GM19438 (cell line): ENCODE results near the gene CSTF2.
A peak's percentile ranks its signal among the peaks of the same experiment; 100 is the strongest.
"Not testable (repeated sequence)": the region's sequence is repeated elsewhere in the genome, so short reads cannot be mapped to it uniquely, and the experiment has no call there.

Experiments
- ATAC-seq: cut with Tn5 transposase; IDR thresholded peaks from one replicate; pipeline ENCODE4 v1.9.1; 2021; ENCODE audit warnings: low read depth; ENCODE audit not compliant: unreplicated experiment

CSTF2 gene, protein sequence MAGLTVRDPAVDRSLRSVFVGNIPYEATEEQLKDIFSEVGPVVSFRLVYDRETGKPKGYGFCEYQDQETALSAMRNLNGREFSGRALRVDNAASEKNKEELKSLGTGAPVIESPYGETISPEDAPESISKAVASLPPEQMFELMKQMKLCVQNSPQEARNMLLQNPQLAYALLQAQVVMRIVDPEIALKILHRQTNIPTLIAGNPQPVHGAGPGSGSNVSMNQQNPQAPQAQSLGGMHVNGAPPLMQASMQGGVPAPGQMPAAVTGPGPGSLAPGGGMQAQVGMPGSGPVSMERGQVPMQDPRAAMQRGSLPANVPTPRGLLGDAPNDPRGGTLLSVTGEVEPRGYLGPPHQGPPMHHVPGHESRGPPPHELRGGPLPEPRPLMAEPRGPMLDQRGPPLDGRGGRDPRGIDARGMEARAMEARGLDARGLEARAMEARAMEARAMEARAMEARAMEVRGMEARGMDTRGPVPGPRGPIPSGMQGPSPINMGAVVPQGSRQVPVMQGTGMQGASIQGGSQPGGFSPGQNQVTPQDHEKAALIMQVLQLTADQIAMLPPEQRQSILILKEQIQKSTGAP

DNA sequence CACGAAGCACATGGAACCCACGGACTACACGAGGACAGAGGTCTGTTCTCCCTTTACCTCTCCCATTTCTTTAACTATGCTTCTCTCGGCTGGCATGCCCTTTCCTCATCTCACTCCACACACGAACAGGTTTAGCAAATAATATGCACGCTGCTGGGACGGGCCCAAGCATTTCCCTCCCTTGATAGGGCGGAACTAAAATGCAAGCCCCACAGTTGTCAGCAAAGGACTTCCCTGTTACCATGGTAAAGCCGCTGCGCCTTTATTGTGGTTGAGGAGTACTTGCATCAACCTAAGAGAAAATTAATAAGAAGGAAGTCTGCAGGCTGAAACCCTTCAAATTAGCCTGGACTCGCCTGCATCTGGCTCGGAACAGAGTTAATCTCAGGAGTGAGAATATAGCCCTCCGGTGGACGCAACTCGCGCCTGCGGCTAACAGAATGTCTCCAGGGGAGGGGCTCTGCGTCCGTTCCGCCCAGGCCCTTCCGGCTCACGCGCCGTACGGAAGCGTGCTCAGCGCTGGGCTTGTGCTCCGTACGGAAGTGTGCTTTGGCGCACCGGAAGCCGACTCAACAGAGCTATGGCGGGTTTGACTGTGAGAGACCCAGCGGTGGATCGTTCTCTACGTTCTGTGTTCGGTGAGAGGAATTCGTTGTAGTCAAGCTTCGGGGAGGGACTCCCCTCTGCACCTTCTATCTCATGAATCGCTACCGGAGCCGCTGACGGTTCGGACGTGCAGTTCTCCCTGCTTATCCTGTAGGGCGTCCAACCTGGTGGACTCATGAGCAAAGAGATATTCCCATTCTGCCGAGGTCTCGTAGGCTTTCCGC lies at the start of gene CSTF2:
Gene CSTF2, plus strand, starts transcription at position 555 of the 830 bp plus-strand sequence. Its CDS starts 26 bp downstream, at position 581.
- ATAC-seq = peak; percentile 97

DNA sequence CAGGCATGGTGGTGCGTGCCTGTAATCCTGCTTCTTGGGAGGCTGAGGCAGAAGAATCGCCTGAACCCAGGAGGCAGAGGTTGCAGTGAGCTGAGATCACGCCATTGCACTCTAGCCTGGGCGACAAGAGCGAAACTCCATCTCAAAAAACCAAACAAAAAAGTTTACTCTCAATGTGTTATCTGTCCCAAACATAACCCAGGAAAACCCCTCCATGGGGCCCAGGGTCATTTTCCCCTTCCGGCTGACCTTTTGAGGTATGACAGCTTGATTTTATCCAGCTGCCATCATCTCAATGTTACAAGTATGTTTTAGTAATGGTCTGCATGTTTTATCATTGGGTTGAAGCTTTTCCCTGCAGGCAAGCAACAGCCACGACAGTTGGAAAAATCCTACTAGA lies 23.8 kb upstream of the CSTF2 start:
- not testable (repeated sequence) for ATAC-seq

DNA sequence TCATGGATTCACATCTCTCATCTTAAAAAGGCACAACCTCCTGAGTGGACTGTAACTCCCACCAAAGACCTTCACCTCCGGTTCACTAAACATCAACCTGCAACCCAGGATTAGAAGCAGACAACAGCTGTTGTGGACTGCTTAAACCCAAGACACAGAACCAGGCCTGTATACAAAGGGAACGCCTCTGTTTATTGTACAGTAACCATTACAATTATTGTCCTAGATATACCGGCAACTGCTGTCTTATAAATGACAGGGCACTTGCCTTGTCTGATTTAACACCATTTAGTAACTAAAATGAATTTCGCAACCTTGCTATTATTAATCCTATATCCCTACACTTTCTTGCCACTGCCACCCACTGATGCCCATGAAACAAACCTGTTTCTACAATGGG lies 22.8 kb upstream of the CSTF2 start:
- ATAC-seq = no peak

DNA sequence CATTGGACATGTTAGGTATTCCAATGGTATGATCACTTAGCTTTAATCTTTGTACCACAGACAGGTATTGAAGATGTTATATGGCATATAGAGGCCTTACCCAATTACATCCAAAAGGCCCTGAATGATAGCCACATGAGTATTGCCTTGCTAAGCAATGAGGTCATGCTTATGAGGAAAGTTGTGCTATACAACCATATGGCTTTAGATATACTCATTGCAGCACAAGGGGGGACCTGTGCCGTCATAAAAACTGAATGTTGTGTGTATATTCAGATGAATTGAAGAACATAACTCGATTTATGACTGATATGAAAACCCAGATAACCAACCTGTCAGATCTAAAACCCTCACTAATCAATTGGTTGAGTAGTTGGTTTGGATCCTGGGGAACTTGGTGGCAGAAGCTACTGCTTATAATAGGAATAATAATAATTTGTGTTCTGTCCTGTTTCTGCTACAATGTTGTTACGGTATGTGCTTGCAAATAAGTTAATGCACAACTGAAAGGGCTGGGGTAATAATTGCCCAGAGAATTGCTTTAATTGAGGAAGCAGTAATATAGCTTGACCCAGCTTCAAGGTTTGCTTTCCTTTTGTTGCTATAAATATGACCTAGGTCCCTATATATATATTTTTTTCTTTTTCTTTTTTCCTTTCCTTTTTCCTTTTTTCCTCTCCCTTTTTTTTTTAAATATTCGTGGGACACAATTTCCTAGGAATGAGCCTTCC lies 21.5 kb upstream of the CSTF2 start:
- ATAC-seq = no peak

DNA sequence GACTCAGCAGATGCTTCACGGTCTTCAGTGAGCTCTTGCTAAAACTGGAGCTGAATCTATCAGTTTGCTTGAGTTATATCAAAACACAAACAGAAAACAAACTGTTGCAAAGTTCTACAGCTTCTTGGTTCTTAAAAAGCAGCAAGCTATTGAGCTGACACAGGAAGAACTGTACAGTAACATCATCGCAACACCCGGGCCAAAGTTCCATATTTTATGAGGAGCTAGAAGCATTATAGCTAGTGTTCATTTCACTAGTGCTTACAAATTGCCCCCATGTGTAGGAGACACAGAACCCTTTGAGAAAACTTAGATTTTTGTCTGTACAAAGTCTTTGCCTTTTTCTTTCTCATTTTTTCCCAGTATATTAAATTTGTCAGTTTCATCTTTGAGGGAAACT lies 17.3 kb upstream of the CSTF2 start:
- ATAC-seq = no peak

DNA sequence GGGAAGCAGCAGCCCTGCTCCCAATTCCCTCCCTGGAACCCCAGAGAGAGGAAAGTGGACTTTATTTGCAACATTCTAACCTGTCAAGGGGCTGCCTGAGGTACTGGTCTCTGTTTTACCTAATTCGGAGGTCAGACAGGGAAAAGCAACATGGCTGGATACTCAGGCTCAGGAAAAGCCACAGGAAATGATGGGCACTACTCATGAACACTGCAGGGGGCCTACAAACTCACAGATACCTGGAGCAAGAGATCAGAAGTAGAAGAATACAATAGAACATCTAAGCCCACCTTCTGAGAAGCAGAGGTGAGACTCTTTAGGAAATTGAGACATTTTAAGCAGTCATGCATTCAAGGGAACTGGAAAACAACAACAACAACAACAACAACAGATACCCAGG lies 15.4 kb upstream of the CSTF2 start:
- ATAC-seq = no peak

DNA sequence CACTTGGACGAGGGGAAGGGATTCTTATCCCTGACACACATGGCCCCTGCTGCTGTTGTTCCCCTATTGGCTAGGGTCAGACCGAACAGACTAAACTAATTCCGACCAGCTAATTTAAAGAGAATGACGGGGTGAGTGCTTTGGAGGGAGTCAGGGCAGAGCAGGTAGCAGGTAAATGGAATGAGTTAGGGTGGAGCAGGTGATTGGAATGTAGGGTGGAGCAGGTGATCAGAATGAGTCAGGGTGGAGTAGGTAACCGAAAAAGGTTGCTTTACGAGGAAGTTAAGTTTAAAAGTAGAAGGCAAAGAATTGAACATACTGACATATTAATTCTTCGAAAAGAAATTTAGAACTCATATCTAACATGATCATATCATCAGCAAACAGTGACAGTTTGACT lies 11.9 kb upstream of the CSTF2 start:
- ATAC-seq = not testable (repeated sequence)

DNA sequence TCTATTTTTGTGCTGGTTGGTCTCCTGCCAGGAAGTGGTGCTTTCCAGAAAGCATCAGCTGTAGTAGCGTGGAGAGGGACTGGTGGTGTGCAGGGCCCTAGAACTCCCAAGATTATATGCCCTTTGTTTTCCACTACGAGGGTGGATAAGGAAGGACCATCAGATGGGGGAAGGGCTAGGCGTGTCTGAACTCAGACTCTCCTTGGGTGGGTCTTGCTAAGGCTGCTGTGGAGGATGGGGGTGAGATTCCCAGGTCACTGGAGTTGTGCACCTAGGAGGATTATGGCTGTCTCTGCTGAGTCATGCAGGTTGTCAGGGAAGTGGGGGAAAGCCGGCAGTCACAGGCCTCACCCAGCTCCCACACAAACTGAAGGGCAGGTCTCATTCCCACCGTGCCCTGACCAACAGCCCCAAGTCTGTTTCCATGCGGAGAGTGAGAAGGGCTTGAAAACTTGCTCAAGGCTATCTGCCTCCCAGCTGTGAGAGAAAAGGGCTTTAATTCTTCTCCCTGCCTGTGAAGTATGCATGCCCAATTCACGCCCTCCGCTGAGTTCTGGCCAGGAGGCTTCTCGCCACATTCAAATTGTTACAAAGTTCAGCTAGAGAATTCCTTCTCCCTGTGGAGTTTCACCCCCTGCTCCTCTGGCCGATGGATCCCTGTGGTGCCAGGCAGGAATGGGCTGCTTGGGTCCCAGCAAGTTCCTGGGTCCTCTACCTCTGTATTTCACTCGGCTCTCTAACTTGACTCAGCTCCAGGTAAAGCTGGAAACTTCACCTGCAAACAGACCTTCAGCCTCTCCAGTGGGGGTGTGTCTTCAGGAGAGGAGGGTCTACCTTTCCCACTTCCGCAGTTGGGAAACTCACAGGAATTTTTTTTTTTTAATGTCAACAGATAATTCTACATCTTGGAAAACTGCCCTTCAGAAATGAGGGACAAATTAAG lies 7.7 kb upstream of the CSTF2 start:
- ATAC-seq = no peak

DNA sequence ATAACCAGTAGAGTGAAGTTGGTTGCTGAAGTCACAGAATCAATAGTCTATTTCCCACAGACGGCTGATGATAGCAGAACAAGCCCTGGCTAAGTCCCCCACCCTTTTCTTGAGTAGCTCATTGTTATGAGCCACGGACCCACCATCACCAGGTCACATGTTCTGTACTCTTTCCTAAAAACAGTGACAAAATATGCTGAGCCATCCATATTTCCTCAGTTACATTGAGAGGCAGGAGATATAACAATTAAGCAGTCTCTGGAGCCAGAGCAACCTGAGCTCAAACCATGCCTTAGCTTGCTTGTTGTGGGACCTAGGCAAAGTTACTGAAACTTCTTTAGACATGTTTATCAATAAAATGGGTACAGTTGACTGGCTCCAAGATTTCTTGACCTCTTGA lies 2.9 kb upstream of the CSTF2 start:
- no peak for ATAC-seq

DNA sequence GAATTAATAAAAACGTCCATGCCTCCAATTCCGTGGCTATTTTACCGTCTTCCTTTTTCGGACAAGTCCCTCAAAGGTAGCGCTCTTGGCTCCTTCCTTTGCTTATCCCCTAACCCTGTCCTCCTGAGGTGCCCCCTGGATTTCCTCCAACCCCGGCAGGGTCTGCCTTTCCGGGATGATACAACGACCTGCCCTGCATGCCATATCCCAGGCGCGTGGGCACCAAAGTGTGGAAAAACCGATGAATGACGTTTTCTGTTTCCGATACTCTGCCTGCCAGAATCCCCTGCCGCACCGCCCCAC lies 706 bp upstream of the CSTF2 start:
- ATAC-seq = peak; percentile 7

DNA sequence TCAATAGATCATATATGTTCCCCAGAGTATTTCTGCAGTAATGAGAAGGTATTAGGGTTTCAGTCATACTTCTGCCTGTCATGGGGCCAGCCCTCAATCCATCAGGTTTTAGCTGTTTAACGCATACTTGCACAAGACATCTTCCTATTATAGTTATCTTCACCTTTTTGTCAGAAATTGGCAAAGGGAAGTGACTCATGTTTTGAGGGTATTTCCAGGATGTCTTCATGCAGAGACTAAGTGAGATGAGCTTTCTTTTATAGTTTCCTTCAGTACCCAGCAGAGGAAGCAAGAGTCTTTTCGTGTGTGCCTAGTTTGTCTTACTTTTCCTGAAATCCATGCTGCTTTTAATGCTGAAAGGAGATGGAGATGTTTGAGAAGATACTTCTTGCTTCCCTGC lies 9.5 kb downstream of the CSTF2 start:
- peak; percentile 65 for ATAC-seq

DNA sequence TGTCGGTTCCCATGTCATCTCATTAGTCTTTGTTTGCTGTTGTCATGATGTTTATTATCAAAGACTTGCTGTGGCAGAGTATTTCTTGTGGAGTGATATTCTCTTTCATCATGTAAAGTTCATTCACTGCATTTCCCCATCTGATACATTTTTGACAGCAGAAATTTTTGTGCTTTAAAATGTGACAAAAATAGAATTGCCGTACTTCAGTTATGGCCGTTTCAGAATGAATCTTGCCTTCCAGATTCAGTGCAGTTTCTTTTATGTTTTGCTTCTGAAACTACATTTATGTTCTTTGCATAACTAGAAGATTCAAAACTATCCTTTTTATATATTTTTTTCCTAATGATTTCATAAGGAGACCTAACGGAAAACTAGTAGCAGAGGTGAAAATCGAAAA lies 10.0 kb downstream of the CSTF2 start:
- ATAC-seq = no peak

DNA sequence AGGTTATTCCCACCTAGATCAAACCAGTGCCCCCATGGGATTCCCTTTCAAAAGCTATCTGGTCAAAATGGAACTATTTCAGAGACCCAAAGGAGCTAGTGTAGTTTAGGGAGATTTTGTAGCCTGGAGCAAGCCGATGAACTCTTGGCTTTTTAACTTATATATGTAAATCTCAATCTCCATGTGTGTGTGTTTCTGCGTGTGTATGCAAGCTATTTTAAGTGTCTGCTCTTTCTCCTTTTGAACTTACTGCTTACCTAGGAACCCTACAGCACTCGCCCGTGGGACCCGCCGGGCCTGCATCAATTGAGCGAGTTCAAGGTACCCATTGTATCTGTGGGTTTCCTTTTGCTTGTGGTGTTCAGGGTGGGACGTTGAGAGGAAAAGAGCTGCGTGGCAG lies 10.4 kb downstream of the CSTF2 start:
- no peak for ATAC-seq

DNA sequence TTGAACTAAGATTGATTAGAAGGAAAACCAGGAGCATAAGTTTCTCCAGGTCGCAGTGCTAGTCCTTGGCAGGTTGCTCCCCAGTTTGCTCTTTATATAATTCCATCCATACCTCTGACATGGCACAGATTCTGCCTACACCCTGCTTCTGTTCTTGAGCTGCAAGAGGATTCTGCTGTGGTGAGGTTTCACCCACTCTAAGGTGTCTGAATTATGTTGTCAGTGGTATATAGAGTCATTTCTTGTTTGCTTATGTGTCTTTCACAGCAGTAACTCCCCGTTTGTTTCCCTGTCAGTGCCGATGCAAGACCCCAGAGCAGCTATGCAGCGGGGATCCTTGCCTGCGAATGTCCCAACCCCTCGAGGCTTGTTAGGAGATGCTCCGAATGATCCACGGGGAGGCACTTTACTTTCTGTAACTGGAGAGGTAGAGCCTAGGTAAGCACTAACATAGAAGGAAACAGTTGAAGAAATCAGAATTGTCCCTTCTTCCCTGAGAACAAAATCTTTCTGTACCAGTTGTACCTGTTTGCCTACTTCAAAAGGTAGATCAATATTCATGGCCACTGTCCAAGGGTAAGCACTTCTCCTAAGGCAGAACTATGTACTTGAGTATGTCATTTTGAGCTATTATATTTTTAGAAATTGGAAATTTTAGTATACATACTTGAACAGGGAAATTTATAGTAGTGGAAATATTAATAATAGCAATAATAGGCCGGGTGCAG lies 11.2 kb downstream of the CSTF2 start:
- ATAC-seq = no peak

DNA sequence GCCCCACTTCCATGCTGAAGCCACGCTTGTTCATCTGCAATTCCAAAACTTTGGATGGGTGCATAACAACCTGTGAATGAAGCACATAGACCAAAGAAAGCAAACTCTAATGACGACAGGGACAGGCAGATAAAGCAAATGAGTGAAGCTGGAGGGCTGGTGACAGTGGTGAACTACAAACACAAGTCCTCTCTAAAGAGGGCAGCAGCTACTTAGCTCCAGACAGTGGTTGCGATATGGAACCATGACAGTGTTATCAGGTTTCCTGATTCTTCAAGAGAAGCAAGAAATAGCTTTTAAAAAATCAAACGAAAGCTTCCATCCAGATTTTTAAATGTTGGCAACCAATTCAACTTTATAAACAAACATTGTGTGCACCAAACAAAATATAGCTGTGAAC lies 30.1 kb downstream of the CSTF2 start:
- no peak for ATAC-seq

DNA sequence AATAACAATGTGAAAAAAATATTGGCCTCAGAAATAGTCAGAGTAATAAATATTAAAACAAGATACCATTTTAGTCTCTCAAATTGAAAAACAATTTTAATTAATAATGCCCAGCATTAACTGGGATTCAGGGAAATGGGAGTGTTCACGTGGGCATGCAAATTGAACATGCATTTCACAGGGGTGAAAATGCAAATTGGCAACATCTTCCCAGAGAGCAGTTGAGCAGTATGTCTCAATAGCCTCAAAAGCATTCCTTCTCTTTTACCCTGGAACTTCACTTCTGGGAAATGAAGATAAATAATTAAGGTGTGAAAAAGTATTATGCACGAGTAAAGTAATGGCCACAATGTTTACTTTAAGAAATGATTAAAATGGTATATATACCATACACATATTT lies 32.6 kb downstream of the CSTF2 start:
- ATAC-seq = no peak

DNA sequence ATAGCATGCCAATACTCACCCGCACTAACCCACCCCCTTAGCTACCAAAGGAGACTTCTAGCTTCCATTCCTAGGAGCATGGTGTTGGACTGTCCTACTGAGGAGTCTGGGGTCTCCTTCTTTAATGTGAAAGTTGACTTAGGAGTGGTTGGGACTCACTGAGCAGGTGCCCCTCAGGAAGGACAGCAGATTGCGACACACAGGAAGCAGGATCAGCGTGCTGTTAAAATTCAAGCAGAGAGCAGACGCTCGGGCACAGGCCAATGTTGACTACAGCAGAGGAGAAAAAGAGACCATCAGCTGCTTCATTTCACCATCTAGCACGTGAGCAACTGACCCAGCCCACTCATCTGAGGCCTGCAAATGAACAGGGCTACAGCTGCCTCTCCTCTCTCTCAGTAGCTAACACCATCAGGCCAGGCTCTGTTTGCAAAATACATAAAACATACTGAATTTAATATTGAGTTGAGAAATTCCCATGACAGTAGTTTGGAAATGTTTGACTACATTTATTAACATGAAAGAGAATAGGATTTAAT lies 43.2 kb downstream of the CSTF2 start:
- no peak for ATAC-seq

DNA sequence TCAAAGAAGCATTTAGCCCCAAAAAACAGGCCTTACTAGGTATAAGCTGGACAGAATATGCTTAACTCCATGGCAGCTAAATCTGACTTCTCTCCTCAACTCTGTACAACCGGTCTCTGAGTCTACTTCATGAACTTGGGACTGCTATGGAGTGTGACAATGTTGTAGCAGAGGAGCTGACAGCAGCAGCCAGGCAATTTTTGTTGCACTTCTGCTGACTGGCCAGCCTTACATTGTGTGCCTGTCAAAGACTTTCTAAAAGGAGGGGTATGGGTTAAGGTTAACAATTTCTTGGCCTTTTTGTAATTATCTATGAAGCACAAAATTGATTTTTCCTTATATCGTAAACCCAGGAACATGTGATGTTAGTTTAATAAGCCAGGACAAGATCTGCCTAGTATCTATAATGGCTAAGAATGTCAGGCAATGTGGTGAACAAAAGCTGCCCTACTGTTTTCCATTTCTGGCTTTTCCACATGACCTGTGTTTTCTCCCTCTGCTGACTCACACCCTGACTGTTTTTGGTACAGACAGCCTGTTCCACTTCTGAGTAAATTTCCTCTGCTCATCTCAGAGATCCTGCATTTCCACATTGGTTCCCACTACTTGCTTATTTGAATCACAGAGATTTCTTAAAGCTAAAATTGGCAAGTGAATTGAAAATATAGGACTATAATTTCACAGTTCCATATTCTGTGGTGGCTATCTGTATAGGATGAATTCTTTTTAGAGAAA lies 44.6 kb downstream of the CSTF2 start:
- ATAC-seq = no peak
